OCI-LY3 (cell line): Measurements from ENCODE around the gene GALNT14.

Source experiments
- EZH2phosphoT487 ChIP-seq: fragments of 200-600 bp; shearing (Covaris generic); IDR thresholded peaks from 2 replicates; pipeline ENCODE4 v1.6.1; 2018; ENCODE audit warnings: antibody characterized with exemption, mixed run types, low read depth
- TF ChIP-seq, protein P1 (sequence below): fragments of 200-600, 300-600 bp; sonication (generic); IDR thresholded peaks from 2 replicates; pipeline ENCODE4 v1.5.1; 2014; ENCODE audit warnings: antibody characterized with exemption, low read length, low read depth

- TF ChIP-seq, protein P1, sequence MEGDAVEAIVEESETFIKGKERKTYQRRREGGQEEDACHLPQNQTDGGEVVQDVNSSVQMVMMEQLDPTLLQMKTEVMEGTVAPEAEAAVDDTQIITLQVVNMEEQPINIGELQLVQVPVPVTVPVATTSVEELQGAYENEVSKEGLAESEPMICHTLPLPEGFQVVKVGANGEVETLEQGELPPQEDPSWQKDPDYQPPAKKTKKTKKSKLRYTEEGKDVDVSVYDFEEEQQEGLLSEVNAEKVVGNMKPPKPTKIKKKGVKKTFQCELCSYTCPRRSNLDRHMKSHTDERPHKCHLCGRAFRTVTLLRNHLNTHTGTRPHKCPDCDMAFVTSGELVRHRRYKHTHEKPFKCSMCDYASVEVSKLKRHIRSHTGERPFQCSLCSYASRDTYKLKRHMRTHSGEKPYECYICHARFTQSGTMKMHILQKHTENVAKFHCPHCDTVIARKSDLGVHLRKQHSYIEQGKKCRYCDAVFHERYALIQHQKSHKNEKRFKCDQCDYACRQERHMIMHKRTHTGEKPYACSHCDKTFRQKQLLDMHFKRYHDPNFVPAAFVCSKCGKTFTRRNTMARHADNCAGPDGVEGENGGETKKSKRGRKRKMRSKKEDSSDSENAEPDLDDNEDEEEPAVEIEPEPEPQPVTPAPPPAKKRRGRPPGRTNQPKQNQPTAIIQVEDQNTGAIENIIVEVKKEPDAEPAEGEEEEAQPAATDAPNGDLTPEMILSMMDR: no peak
- no peak for TF ChIP-seq EZH2phosphoT487
Observed at GRCh38 chr2:31031132-31031706, 107.0 kb downstream of the GALNT14 start.
